NCI-H446 (cell line): ENCODE data around the gene NUBP2.

Experiments used
- DNase-seq, 2 experiments: peaks; one replicate each; lab custom pipeline; 2025; lab: John Stamatoyannopoulos, UW

Gene NUBP2

GRCh38 chr16:1772362-1772907, 10.3 kb upstream of the NUBP2 start, which contains the start of gene EME2:
EME2 (plus strand) TSS chr16:1772810; CDS start chr16:1773228, 418 bp downstream.
- DNase-seq = no peak

- DNase-seq = peak; percentile 33 to 84
Observed at GRCh38 chr16:1772908-1773702, 9.7 kb upstream of the NUBP2 start, which contains the start of gene MRPS34. MRPS34 (minus strand) TSS chr16:1773134; CDS start chr16:1773119, 15 bp downstream.

GRCh38 chr16:1773703-1774447, 8.9 kb upstream of the NUBP2 start:
- no peak for DNase-seq

- no peak for DNase-seq
Observed at GRCh38 chr16:1774448-1774780, 8.3 kb upstream of the NUBP2 start.

- no peak for DNase-seq
Observed at GRCh38 chr16:1775006-1775845, 7.5 kb upstream of the NUBP2 start.

GRCh38 chr16:1775846-1776671, 6.7 kb upstream of the NUBP2 start:
- no peak for DNase-seq

- DNase-seq = no peak
Observed at GRCh38 chr16:1776672-1776955, 6.1 kb upstream of the NUBP2 start.

- no peak for DNase-seq
Observed at GRCh38 chr16:1776991-1777374, 5.8 kb upstream of the NUBP2 start.

GRCh38 chr16:1777375-1778199, 5.2 kb upstream of the NUBP2 start:
- DNase-seq = no peak

GRCh38 chr16:1778200-1779179, 4.3 kb upstream of the NUBP2 start:
- no peak for DNase-seq

GRCh38 chr16:1779234-1779701, 3.5 kb upstream of the NUBP2 start:
- no peak for DNase-seq

- DNase-seq = no peak
Observed at GRCh38 chr16:1779741-1780676, 2.8 kb upstream of the NUBP2 start.

- DNase-seq = no peak
Observed at GRCh38 chr16:1780677-1781072, 2.1 kb upstream of the NUBP2 start.

- DNase-seq = no peak
Observed at GRCh38 chr16:1781254-1781653, 1.5 kb upstream of the NUBP2 start.

- no peak for DNase-seq
Observed at GRCh38 chr16:1781758-1782407, 877 bp upstream of the NUBP2 start.

GRCh38 chr16:1784977-1785845, 2.5 kb downstream of the NUBP2 start:
- DNase-seq = no peak

- DNase-seq = no peak
Observed at GRCh38 chr16:1785846-1786170, 3.0 kb downstream of the NUBP2 start.
